Thymus (tissue), 11 donors: ENCODE results near the gene CYREN. TPM values are rescaled to one million over a fixed set of nuclear protein-coding genes. Genes with fewer than 3 reads are reported as not detected.

Experiments used
- DNase-seq, 9 donors: peaks; one replicate each; pipeline ENCODE4 v3.0.0-alpha.2; 2013; ENCODE audit warnings: low spot score in 9 of 9, low read depth in 6 of 9, missing footprints in 1 of 9
- H3K27ac ChIP-seq, 2 donors: one replicate each; pipeline ENCODE4 v1.5.1; 2013; ENCODE audit warnings: control low read depth in 1 of 2, low read depth in 1 of 2, low read length in 1 of 2, mild to moderate bottlenecking in 1 of 2, moderate library complexity in 1 of 2
- H3K27me3 ChIP-seq, 2 donors: one replicate each; pipeline ENCODE4 v1.5.1; 2013; ENCODE audit warnings: low read length in 1 of 2; ENCODE audit not compliant: control insufficient read depth in 2 of 2, insufficient read depth in 1 of 2
- H3K36me3 ChIP-seq, 2 donors: one replicate each; pipeline ENCODE4 v1.5.1; 2013; ENCODE audit warnings: low read length in 1 of 2, mild to moderate bottlenecking in 1 of 2, moderate library complexity in 1 of 2; ENCODE audit not compliant: control insufficient read depth in 2 of 2, insufficient read depth in 2 of 2
- H3K4me1 ChIP-seq, 2 donors: one replicate each; pipeline ENCODE4 v1.5.1; 2013; ENCODE audit warnings: low read length in 2 of 2; ENCODE audit not compliant: control insufficient read depth in 2 of 2, insufficient read depth in 2 of 2
- H3K4me3 ChIP-seq, 2 donors: one replicate each; pipeline ENCODE4 v1.5.1; 2013; ENCODE audit warnings: low read length in 2 of 2, control low read depth in 1 of 2, mild to moderate bottlenecking in 1 of 2
- H3K9me3 ChIP-seq, 2 donors: one replicate each; pipeline ENCODE4 v1.5.1; 2013; ENCODE audit warnings: low read length in 1 of 2, mild to moderate bottlenecking in 1 of 2; ENCODE audit not compliant: control insufficient read depth in 2 of 2, insufficient read depth in 1 of 2
- WGBS: extraction: QIAGEN DNeasy Blood & Tissue Kit; methylation state at CpG from one replicate; pipeline ENCODE4 v1.1.7; 2013; 5-methylcytosine and 5-hydroxymethylcytosine counted together
- polyA plus RNA-seq: library from polyadenylated mRNA; stranded (reverse); fragments of 200-250 nt; gene quantifications from one replicate; pipeline ENCODE4 v1.2.3, GENCODE V29; 2013
- total RNA-seq: library from RNA; stranded (reverse); fragments of 120-200 nt; gene quantifications from one replicate; pipeline ENCODE4 v1.2.4, GENCODE V29; 2013
- donor health status: healthy.

CYREN gene
- total and polyA plus RNA-seq, 2 donors: 28.0 to 42.9 TPM

DNA sequence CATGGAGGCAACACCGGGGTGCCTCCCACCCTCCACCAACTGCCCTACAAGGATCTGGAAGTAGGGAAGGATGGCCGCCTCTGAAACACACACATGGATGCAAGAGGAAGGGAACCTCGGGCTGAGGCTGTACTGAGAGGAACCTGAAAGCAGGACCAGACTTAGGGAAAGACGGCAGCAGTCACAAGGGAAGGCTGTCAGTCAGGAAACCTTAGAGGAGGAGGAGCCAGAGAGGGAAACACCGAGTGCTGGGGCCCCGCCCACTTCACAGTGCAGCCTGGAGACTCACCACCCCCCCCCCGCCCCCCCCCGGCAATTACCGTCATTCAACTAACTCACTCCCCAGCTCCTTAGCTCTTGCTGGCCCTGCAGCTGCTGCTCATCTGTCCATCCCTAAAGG lies 2.5 kb downstream of the CYREN start:
- H3K9me3 ChIP-seq: peaks cover 0 to 10% of the 10 kb centered on the region in 2 donors
- H3K36me3 ChIP-seq: peaks cover 46 to 50% of the 10 kb centered on the region in 2 donors
- 77% methylated on average over 9 of the region's 9 CpGs for WGBS
- DNase-seq: no peak
- H3K27ac ChIP-seq: peak overlapping the region in 1 of 2 donors; percentile 26
- H3K4me1 ChIP-seq: peaks cover 5 to 18% of the 10 kb centered on the region in 2 donors
- no peaks in the 10 kb centered on the region for H3K27me3 ChIP-seq
- H3K4me3 ChIP-seq: no peak overlapping the region

DNA sequence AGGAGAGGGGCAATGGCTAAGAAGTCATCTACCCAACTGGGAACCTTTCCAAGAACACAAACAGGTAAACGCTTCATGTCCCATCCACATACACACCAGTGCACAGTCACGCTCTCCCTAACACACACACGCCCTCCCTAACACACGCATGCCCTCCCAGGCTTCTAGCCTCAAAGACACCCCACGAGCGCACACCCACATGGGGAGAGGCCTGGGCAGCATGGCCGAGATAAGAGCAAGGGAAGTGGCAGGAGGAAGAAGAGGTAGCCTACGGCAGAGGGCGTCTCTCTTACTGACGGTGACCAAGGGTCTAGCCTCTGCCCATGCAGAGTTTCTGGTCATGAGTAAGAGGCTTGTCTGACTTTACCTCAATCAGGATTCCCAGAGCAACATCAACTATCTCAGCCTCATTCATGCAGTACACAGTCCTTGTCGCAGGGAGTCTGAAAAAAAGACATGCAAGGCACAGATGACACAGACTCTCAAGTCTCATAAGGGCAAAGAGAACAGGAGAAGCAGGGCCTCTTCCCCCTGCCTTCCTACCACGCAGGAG lies 3.1 kb downstream of the CYREN start:
- 96% methylated on average over 12 of the region's 12 CpGs for WGBS
- Histone ChIP-seq H3K27me3 (no peaks in the 10 kb centered on the region), H3K9me3 (peaks cover 0 to 10% of the 10 kb centered on the region in 2 donors), H3K36me3 (peaks cover 46 to 50% of the 10 kb centered on the region in 2 donors), H3K27ac (peak overlapping the region in 1 of 2 donors; percentile 26), H3K4me1 (peaks cover 5 to 18% of the 10 kb centered on the region in 2 donors), H3K4me3 (no peak overlapping the region)
- no peak for DNase-seq

DNA sequence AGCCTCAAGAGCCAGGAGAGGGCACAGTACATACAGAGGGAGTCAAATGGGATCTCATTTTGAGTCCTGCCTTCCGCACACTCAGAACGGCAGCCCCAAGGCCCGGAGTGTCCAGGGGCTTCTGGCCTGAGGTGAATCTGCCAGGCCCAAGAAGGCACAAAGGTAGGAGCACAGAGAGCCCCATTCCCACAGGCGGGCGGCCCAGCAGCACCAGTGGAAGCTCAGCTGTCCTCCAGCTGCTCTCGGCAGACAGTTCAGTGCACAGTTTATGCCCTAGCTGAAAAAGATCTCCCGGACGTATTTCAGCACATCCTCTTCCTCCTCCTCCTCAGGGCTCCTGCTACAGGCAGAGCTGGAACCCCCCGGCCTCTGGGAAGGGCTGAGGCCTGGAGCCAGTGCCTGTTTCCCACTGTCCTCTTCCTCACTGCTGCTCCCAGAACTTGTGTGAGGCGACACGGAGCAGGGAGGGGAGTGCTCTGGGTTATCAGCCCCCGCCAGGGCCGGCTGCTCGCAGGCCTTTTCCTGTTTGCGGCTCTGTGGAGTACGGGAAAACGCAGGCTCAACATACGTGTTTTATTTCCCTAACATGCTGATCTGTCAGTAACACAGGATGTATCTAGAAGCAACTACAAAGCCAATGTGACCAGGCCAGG lies 4.0 kb downstream of the CYREN start:
- no peaks in the 10 kb centered on the region for H3K27me3 ChIP-seq
- 83% methylated on average over 18 of the region's 18 CpGs for WGBS
- peak overlapping the region in 1 of 2 donors; percentile 26 for H3K27ac ChIP-seq
- peaks cover 5 to 18% of the 10 kb centered on the region in 2 donors for H3K4me1 ChIP-seq
- DNase-seq: no peak
- peaks cover 50 to 56% of the 10 kb centered on the region in 2 donors for H3K36me3 ChIP-seq
- no peak overlapping the region for H3K4me3 ChIP-seq
- H3K9me3 ChIP-seq: peaks cover 0 to 20% of the 10 kb centered on the region in 2 donors

DNA sequence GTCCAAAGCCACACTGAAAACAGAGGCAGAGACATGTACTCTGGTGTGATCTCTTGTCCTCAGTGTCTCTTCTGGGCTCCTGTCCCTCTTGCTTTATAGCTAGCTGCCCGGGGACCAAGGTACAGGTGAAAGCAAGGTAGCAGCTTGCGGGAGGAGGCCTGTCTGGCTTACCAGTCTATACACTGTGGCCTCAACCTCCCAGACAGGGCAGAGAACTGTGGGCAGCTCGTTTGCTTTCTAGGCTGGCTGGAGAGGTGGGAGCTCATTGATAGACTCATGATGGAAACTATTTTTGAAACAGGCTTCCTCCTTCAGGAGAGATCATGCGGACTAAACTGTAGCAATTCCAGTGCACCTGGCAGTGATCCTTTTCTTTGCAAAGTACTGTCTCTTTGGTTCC lies 4.6 kb downstream of the CYREN start:
- DNase-seq: no peak
- H3K4me1 ChIP-seq: peaks cover 5 to 19% of the 10 kb centered on the region in 2 donors
- no peak overlapping the region for H3K4me3 ChIP-seq
- H3K9me3 ChIP-seq: peaks cover 0 to 20% of the 10 kb centered on the region in 2 donors
- peaks cover 50 to 58% of the 10 kb centered on the region in 2 donors for H3K36me3 ChIP-seq
- no peaks in the 10 kb centered on the region for H3K27me3 ChIP-seq
- no peak overlapping the region for H3K27ac ChIP-seq
- 92% methylated on average over 4 of the region's 4 CpGs for WGBS

DNA sequence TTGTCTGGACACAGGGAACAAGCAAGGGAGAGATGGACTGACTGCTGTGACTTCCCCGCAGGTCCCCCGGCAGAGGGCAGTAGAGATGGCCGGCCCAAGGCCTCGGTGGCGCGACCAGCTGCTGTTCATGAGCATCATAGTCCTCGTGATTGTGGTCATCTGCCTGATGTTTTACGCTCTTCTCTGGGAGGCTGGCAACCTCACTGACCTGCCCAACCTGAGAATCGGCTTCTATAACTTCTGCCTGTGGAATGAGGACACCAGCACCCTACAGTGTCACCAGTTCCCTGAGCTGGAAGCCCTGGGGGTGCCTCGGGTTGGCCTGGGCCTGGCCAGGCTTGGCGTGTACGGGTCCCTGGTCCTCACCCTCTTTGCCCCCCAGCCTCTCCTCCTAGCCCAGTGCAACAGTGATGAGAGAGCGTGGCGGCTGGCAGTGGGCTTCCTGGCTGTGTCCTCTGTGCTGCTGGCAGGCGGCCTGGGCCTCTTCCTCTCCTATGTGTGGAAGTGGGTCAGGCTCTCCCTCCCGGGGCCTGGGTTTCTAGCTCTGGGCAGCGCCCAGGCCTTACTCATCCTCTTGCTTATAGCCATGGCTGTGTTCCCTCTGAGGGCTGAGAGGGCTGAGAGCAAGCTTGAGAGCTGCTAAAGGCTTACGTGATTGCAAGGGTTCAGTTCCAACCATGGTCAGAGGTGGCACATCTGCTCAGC lies 6.0 kb downstream of the CYREN start:
- H3K4me1 ChIP-seq: peaks cover 3 to 18% of the 10 kb centered on the region in 2 donors
- H3K36me3 ChIP-seq: peaks cover 50 to 58% of the 10 kb centered on the region in 2 donors
- no peak overlapping the region for H3K4me3 ChIP-seq
- no peaks in the 10 kb centered on the region for H3K27me3 ChIP-seq
- H3K27ac ChIP-seq: no peak overlapping the region
- DNase-seq: no peak
- H3K9me3 ChIP-seq: peaks cover 0 to 20% of the 10 kb centered on the region in 2 donors
- 97% methylated on average over 18 of the region's 18 CpGs for WGBS

DNA sequence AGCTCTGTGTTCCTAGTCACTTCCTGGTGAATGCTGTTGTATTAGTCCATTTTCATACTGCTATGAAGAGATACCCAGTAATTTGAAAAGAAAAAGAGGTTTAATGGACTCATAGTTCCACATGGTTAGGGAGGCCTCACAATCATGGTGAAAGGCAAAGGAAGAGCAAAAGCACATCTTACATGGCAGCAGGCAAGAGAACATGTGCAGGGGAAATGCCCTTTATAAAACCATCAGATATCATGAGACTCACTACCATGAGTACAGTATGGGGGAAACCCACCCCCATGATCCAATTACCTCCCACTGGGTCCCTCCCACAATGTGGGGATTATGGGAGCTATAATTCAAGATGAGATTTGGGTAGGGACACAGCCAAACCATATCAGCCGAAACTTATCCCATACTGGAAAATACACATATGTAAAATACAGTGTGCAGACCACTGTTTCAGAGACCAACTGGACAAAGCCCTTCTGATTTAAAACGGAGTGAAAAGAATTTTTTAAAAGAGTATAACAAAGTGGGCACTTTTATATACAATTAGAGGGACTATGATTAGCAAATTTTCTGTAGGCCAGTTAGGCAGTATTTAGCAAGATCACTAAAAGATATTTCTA lies 8.0 kb downstream of the CYREN start:
- Histone ChIP-seq H3K36me3 (peaks cover 42 to 47% of the 10 kb centered on the region in 2 donors), H3K4me3 (no peak overlapping the region), H3K27me3 (no peaks in the 10 kb centered on the region), H3K9me3 (peaks cover 2 to 29% of the 10 kb centered on the region in 2 donors), H3K4me1 (peaks cover 0 to 4% of the 10 kb centered on the region in 2 donors), H3K27ac (no peak overlapping the region)
- WGBS: 97% methylated on average over 2 of the region's 2 CpGs
- no peak for DNase-seq

DNA sequence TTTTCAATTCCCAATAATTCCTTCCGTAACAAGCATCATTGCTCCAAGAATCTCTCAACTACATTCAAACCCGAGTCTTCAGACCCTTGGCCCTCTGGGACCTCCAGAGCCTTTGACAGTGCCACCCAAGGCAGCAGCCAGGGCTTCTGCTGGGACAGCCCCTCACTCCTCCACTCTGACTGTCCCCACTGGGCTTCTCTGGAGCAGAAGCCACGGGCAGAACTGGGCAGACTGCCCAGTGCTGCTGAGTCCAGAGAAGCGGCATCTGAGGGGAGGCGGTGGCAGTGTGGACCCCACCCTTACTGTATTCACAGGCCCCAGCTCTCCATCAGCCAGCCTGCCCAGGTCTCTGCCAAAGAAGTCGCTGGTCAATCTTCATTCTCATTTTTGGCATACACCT lies 8.8 kb downstream of the CYREN start:
- Histone ChIP-seq H3K4me3 (no peak overlapping the region), H3K9me3 (peaks cover 2 to 33% of the 10 kb centered on the region in 2 donors), H3K4me1 (peaks cover 0 to 4% of the 10 kb centered on the region in 2 donors), H3K36me3 (peaks cover 35 to 38% of the 10 kb centered on the region in 2 donors), H3K27ac (no peak overlapping the region), H3K27me3 (no peaks in the 10 kb centered on the region)
- DNase-seq: no peak
- WGBS: 93% methylated on average over 6 of the region's 6 CpGs

DNA sequence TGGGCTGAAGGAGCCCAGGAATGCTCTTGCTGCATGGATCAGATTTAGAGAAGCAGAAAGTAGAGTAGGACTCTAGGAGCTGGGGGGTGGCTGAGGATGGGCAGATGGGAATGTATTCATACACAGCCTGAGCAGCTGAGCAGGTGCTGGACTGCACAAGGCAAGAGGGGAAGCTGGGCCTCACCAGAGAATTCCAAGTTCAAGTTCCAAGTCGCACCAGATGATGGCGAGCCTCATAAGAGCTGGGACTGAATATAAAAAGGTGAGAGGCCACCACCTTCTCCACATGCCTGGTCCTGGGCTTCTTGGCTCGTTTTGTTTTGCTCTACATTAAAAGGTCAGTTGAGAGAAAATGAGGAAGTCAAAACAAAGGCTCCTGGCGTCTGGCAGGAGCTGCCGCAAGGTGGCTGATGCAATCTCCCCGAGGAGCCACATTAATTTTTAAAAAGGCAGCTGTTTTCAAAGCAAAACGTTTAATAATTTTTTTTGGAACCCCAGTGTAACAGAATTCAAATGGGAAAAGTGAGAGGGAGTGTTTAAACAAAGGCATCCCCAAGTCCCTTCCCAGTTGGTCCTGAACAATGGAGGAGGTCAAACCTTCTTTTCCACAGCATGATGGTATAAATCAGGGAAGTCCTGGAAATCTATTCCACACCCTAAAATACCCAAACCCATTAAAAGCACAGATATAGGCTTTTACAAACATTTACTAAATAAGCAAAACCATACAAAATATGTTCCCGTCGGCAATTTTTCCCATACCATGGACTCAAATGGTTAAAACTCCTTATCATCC lies 9.5 kb downstream of the CYREN start:
- H3K9me3 ChIP-seq: peaks cover 2 to 35% of the 10 kb centered on the region in 2 donors
- no peak for DNase-seq
- H3K4me3 ChIP-seq: no peak overlapping the region
- H3K36me3 ChIP-seq: peaks cover 29 to 32% of the 10 kb centered on the region in 2 donors
- no peaks in the 10 kb centered on the region for H3K27me3 ChIP-seq
- H3K27ac ChIP-seq: peak overlapping the region in 1 of 2 donors; percentile 24
- peaks cover 0 to 4% of the 10 kb centered on the region in 2 donors for H3K4me1 ChIP-seq
- 39% methylated on average over 9 of the region's 9 CpGs for WGBS
